Measurements from ENCODE around the gene ATP11A.

- TF ChIP-seq MAX (IDR thresholded peaks at IDR 0.05; ENCODE audit: insufficient read depth, insufficient read length) (no peak), CTCF (IDR thresholded peaks at IDR 0.05; ENCODE audit: extremely low read depth in 1 of 2, insufficient read depth in 1 of 2, low read depth in 1 of 2, low read length in 2 of 2) (no peak), POLR2A (IDR thresholded peaks at IDR 0.05; ENCODE audit: low read depth, low read length) (no peak), EZH2 (IDR thresholded peaks at IDR 0.05; ENCODE audit: borderline replicate concordance, low read depth, low read length, severe bottlenecking) (no peak), POLR2AphosphoS5 (IDR thresholded peaks at IDR 0.05; ENCODE audit: insufficient read depth, low read depth, low read length) (no peak), JUN (IDR thresholded peaks at IDR 0.05; ENCODE audit: borderline replicate concordance, insufficient read depth, insufficient read length, low read depth) (no peak), MYC (IDR thresholded peaks at IDR 0.05; ENCODE audit: low read depth, low read length) (no peak), FOS (IDR thresholded peaks at IDR 0.05; ENCODE audit: borderline replicate concordance, insufficient read depth, low read length) (no peak)
Observed at GRCh38 chr13:112715210-112715609, 25.4 kb downstream of the ATP11A start.

Data from endothelial cell of umbilical vein (primary cell).